SH-SY5Y (cell line): ENCODE results near the gene FMO2.

Source experiments
- GATA2 ChIP-seq: IDR thresholded peaks from 2 replicates; pipeline ENCODE4 v1.6.1; 2011; ENCODE audit warnings: mild to moderate bottlenecking, low read depth, low read length
- GATA3 ChIP-seq: IDR thresholded peaks from 2 replicates; pipeline ENCODE4 v1.6.1; 2011; ENCODE audit warnings: low read depth, mild to moderate bottlenecking, low read length, moderate library complexity

FMO2 gene

DNA sequence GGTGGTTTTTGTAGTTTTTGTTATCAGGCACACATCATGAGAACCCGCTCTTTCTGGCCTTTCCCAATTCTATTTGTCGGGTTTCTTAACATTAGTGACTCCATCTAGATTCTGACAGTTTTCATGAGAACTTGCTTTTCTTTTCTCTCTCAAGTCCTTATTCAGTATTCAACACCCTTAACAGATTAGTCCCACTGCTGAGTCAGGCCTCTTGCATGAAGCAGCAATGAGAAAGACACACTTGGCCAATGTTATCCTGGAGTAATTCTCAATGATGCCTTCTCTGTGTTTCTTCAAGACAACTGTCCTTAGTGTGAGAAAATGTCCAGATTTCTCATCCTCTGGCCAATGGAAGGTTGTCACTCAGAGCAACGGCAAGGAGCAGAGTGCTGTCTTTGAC, 11.3 kb downstream of the FMO2 start:
- TF ChIP-seq GATA2 (no peak), GATA3 (no peak)

DNA sequence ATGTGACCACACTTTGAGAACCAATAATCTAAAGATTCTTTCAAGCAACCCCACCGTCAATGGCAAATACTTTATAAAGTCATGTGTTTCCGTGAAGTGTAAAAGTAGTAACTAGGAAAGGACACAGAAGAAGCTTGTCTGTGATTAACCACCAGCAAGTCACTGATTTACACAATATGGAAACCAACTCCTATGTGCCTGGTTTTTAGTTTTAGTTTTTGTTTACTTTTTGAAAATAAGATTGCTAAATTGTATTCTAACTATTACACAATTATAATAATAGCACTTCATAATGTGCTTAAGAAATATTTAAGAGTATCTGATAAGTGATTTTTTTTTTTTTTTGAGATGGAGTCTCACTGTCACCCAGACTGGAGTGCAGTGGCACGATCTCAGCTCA, 13.0 kb downstream of the FMO2 start:
- no peak for TF ChIP-seq GATA2
- no peak for TF ChIP-seq GATA3

- TF ChIP-seq GATA2 = no peak
- TF ChIP-seq GATA3 = no peak
Observed at GRCh38 chr1:171204296-171204695, 19.2 kb downstream of the FMO2 start.

GRCh38 chr1:171206204-171206977, 21.3 kb downstream of the FMO2 start:
- TF ChIP-seq GATA3 (no peak), GATA2 (no peak)

- TF ChIP-seq GATA2 = no peak
- no peak for TF ChIP-seq GATA3
Observed at GRCh38 chr1:171206978-171207355, 21.9 kb downstream of the FMO2 start.

DNA sequence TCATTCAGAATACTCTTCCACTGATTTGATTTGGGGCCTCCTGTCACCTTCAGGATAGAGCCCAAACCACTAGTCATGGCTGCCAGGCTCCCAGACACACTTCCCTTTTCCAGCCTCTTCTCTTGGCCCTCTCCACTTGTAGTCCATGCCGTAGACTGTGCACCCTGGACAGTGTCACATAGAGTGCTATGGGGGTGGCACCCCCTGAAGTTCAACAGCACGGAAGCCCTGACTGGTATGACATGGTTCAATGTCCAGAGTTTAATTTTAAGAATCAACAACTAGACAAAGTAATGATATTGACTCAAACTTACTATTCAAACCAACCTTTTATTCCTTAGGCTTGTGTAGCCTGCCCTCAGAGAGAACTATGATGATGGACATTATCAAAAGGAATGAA, 22.3 kb downstream of the FMO2 start:
- TF ChIP-seq GATA3 (no peak), GATA2 (no peak)

- TF ChIP-seq GATA2 = no peak
- TF ChIP-seq GATA3 = no peak
Observed at GRCh38 chr1:171210355-171210754, 25.3 kb downstream of the FMO2 start.

DNA sequence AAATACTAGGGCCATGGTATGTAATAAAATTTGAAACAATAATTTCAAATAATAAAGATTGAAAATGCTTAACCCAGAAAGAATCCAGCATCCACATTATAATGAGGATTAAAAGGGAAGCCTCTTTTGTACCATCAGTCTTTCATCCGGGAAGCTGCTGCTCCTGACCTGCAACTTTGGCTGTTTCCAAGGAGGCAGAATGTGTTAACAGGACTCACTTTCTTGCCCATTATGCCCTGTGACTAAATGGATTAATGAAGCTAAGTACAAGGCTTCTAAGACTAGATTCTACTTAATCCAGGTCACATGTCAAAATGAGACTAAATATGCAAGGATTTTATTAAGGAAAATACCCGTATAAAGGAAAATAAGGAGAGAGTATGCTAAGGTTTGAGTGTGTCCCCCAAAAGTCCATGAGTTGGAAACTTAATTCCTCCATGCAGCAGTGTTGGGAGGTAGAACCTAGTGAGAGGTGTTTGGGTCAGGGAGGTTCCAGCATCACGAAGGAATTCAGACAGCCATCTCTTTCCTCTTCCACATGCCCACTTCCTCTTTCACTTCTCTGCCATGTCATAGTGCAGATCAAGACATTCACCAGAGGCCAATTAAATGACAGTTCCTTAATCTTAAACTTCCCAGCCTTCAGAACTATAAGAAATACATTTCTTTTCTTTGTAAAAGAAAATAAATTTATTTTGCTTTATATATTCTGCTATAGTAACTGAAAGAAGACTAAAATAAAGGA, 27.7 kb downstream of the FMO2 start:
- no peak for TF ChIP-seq GATA3
- no peak for TF ChIP-seq GATA2

DNA sequence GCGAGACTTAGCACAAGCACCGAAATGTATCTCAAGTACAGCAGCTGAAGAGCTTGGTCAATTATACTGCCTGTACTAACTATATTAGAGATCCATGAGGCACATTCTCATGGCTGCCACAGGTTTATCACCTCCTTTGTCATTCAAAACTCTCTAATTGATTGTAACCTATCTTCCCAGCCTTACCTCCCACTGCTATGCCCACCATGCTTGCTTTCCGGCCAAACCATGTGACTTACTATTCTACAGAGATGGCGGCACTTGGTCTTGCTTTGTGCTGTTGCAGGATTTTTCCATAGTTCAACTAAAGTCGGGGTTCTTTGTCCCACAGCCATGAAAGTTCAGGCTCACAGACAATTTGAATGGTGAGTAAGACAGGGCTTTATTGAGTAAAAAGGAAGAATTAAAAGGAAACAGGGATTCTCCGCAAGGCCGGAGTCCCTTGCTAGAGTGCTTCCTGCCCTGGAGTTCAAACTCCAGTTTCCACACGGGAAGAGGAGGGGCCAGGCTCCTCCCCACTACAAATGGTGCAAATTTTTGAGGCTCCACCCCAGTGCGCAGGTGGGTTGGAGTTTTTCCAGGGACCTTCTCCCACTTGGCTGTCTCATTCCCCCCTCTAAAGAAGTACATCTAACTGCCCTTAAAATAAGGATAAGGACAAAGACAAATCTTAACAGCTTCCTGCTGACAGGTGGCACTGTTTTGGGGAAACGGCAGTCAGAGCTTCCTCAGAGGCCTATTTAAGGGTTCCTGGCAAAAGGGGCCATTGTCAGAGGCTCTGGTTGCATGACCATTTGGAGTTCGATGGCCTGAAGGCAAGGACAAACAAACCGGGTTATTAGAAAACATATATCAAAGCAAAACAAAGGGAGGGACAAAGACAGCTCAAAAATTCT, 28.7 kb downstream of the FMO2 start:
- no peak for TF ChIP-seq GATA3
- TF ChIP-seq GATA2 = no peak

DNA sequence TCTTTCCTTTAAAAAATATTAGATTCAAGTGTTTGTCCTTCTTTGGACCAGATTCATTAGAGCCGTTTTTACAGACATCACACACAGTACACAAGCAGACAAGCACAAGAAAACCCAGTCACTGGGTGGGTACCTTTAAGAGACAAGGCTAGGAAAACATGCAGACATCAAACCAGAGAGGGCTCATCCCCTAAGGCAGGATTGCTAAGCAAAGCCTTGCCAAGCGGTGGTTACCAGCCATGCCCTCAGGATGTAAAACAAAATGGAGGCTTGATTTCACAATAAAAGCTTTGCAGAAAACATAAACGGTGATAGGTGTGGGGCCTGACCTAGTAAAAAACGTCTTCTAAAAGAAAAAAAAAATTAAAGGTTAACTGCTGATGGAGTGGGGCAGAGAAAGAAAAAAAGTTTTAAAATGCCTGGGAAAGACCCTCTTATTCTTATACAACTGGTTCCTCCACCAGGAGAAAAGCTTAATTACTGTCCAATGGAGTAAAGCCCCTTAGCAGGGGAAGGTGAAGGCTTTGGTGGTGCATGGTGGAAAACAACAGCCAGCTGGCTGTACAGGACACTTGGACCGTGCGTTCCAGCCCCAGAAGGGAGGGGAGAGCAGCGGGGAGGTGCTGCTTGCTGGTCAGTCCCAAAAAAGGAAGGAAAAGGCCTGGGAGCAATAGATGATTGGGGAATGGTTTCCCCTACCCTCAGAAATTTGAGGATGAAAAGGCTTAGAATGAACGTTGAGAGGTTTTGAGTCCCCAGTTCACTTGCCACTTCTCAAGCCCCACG, 32.8 kb downstream of the FMO2 start:
- no peak for TF ChIP-seq GATA2
- no peak for TF ChIP-seq GATA3

DNA sequence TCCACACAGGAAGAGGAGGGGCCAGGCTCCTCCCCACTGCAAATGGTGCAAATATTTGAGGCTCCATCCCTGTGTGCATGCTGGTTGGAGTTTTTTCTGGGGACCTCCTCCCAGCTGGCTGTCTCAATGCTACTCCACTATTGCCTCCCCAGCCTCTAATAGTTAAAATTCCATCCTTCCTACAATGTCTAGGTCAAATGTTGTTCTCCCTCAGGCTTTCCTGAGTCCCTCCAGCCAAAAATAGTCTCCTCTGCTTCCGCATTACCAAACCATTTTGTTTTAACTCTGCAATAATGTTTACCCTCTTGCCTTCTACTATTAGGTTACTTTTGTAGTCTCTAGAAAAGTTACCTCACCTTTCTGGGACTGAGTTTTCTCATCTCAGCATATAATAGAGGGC, 33.6 kb downstream of the FMO2 start:
- TF ChIP-seq GATA3 (no peak), GATA2 (no peak)

- TF ChIP-seq GATA3 = no peak
- no peak for TF ChIP-seq GATA2
Observed at GRCh38 chr1:171219346-171220080, 34.4 kb downstream of the FMO2 start.

DNA sequence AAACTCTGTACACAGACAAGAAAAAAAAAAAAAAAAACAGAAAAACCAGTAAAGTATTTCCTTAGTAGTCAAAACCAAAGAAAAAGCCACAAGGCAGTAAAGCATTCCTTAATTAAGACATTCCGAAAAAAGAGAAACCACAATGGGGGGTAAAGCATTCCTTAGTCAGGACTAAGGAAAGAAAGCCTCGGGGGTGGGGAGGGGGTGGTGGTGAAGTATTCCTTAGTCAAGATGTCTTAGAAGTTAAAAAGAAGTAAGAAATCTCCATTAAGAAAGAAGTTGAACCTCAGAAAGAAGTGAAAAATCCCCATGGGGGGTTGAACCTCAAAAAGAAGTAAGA, 35.0 kb downstream of the FMO2 start:
- TF ChIP-seq GATA3 (no peak), GATA2 (no peak)
